Measurements from ENCODE around the gene ZNF175. TPM values are rescaled to one million over a fixed set of nuclear protein-coding genes. Genes with fewer than 3 reads are reported as not detected.

The ZNF175 gene
- polyA plus RNA-seq, 3 donors = 0.39 to 2.4 (median 0.82) TPM

DNA sequence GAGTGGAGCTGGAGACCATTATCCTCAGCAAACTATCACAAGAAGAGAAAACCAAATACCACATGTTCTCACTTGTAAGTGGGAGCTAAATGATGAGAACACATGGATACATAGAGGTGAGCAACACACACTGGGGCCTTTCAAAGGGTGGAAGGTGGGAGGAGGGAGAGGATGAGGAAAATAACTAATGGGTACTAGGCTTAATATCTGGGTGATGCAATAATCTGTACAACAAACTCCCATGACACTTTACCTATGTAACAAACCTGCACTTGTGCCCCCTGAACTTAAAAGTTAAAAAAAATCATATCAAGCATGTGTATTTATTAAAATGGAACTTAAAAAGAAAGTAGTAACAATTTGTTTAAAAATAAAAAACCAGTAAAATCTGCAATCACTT is 70.6 kb downstream of the ZNF175 start:
- Mint-ChIP-seq H3K4me1 (peaks cover 72% of the 10 kb centered on the region), H3K4me3 (peak overlapping the region in 1 of 2 donors; percentile 43), H3K27me3 (ENCODE audit: low read depth in 3 of 3) (peaks cover 0 to 5% (median 2%) of the 10 kb centered on the region in 3 donors), H3K27ac (peak overlapping the region in 4 of 7 donors; percentile 0 to 30 (median 13)), H3K36me3 (peaks cover 57 to 73% of the 10 kb centered on the region in 2 donors), H3K9me3 (peaks cover 0 to 5% (median 2%) of the 10 kb centered on the region in 7 donors)
- TF ChIP-seq, protein P1, sequence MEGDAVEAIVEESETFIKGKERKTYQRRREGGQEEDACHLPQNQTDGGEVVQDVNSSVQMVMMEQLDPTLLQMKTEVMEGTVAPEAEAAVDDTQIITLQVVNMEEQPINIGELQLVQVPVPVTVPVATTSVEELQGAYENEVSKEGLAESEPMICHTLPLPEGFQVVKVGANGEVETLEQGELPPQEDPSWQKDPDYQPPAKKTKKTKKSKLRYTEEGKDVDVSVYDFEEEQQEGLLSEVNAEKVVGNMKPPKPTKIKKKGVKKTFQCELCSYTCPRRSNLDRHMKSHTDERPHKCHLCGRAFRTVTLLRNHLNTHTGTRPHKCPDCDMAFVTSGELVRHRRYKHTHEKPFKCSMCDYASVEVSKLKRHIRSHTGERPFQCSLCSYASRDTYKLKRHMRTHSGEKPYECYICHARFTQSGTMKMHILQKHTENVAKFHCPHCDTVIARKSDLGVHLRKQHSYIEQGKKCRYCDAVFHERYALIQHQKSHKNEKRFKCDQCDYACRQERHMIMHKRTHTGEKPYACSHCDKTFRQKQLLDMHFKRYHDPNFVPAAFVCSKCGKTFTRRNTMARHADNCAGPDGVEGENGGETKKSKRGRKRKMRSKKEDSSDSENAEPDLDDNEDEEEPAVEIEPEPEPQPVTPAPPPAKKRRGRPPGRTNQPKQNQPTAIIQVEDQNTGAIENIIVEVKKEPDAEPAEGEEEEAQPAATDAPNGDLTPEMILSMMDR (IDR thresholded peaks at IDR 0.05) = no peak
- Histone ChIP-seq H3K4me3 (replicated peaks in 1 of 3; ENCODE audit: low read depth in 2 of 3, low read length in 3 of 3) (no peak overlapping the region), H3K27me3 (ENCODE audit: control insufficient read depth in 2 of 2, insufficient read depth in 2 of 2, low read length in 2 of 2) (no peaks in the 10 kb centered on the region), H2AFZ (ENCODE audit: insufficient read depth, low read depth, low read length, poor library complexity, severe bottlenecking) (no peak overlapping the region), H3K36me3 (replicated peaks in 1 of 2; ENCODE audit: control insufficient read depth in 1 of 2, insufficient read depth in 2 of 2, low read length in 2 of 2) (peaks cover 37 to 52% of the 10 kb centered on the region in 2 donors), H3K4me1 (ENCODE audit: control insufficient read depth in 1 of 2, insufficient read depth in 2 of 2, low read length in 2 of 2) (peaks cover 47 to 54% of the 10 kb centered on the region in 2 donors), H4K20me1 (ENCODE audit: insufficient read depth, low read length) (peaks cover 59% of the 10 kb centered on the region), H3K27ac (ENCODE audit: low read depth in 1 of 2, low read length in 2 of 2) (no peak overlapping the region), H3K79me2 (ENCODE audit: insufficient read depth, low read length) (peaks cover 53% of the 10 kb centered on the region), H3K9me3 (replicated peaks in 1 of 2; ENCODE audit: control insufficient read depth in 1 of 2, insufficient read depth in 1 of 2, low read length in 2 of 2) (no peaks in the 10 kb centered on the region), H3K9ac (ENCODE audit: insufficient read depth, low read length, poor library complexity, severe bottlenecking) (no peak overlapping the region), H3K4me2 (replicated peaks; ENCODE audit: extremely low read depth, low read length, poor library complexity, severe bottlenecking) (no peak overlapping the region)
- DNase-seq = no peak
- intact Hi-C loops (cut with micrococcal nuclease) = no loop called here

Other genes starting within 250 kb of the ZNF175 start
- gene VSIG10L, start 229.1 kb upstream of the ZNF175 start, polyA plus RNA-seq = 1 to 10 TPM in 1 of 3 donors, under 1 TPM in 2; 0.62 to 2.3 (median 0.73) TPM
- gene ETFB, start 204.9 kb upstream of the ZNF175 start, polyA plus RNA-seq = 10 to 100 TPM; 51.0 to 72.1 (median 63.0) TPM
- under 1 TPM in 1 of 3 donors, not detected in 2; 0.08 TPM for gene CLDND2, start 202.3 kb upstream of the ZNF175 start, polyA plus RNA-seq
- 10 to 100 TPM; 11.1 to 19.9 (median 16.4) TPM for gene NKG7, start 198.6 kb upstream of the ZNF175 start, polyA plus RNA-seq
- gene LIM2, start 183.3 kb upstream of the ZNF175 start, polyA plus RNA-seq = not detected
- gene C19orf84, start 180.7 kb upstream of the ZNF175 start, polyA plus RNA-seq = not detected
- gene SIGLEC10, start 153.6 kb upstream of the ZNF175 start, polyA plus RNA-seq = 100 to 1,000 TPM in 1 of 3 donors, 10 to 100 TPM in 2; 16.6 to 114 (median 64.9) TPM
- gene SIGLEC8, start 112.8 kb upstream of the ZNF175 start, polyA plus RNA-seq = not detected
- gene CEACAM18, start 92.7 kb upstream of the ZNF175 start, polyA plus RNA-seq = not detected
- gene SIGLEC12, start 69.5 kb upstream of the ZNF175 start, polyA plus RNA-seq = 1 to 10 TPM in 2 of 3 donors, under 1 TPM in 1; 0.24 to 1.8 (median 1.3) TPM
- under 1 TPM in 1 of 3 donors, not detected in 2; 0.04 TPM for gene SIGLEC6, start 39.6 kb upstream of the ZNF175 start, polyA plus RNA-seq
- 10 to 100 TPM in 2 of 3 donors, not detected in 1; 10.2 to 12.6 TPM for gene SIGLEC5, start 59.1 kb downstream of the ZNF175 start, polyA plus RNA-seq
- 100 to 1,000 TPM in 1 of 3 donors, 10 to 100 TPM in 2; 63.5 to 129 (median 95.0) TPM for gene SIGLEC14, start 75.5 kb downstream of the ZNF175 start, polyA plus RNA-seq
- gene SPACA6, start 122.0 kb downstream of the ZNF175 start, polyA plus RNA-seq = 1 to 10 TPM in 2 of 3 donors, under 1 TPM in 1; 0.99 to 5.1 (median 2.4) TPM
- gene HAS1, start 152.7 kb downstream of the ZNF175 start, polyA plus RNA-seq = 1 to 10 TPM in 1 of 3 donors, under 1 TPM in 1, not detected in 1; 0.24 to 1.6 TPM
- gene FPR1, start 180.6 kb downstream of the ZNF175 start, polyA plus RNA-seq = 1,000 to 10,000 TPM in 1 of 3 donors, 100 to 1,000 TPM in 2; 372 to 1,265 (median 991) TPM
- gene FPR2, start 189.9 kb downstream of the ZNF175 start, polyA plus RNA-seq = 100 to 1,000 TPM in 1 of 3 donors, 10 to 100 TPM in 2; 36.2 to 108 (median 70.3) TPM
- gene FPR3, start 223.9 kb downstream of the ZNF175 start, polyA plus RNA-seq = 1 to 10 TPM; 1.4 to 3.8 (median 3.5) TPM